DMS79 (cell line): ENCODE data around the gene DAPK2.

ENCODE experiments used
- DNase-seq: peaks from one replicate; lab custom pipeline; 2025; lab: John Stamatoyannopoulos, UW

DAPK2 gene

GRCh38 chr15:63941698-63942465, 104.4 kb downstream of the DAPK2 start:
- DNase-seq = no peak

- no peak for DNase-seq
These were observed 105.2 kb downstream of the DAPK2 start for GRCh38 chr15:63940966-63941620.

GRCh38 chr15:63939531-63940130, 106.7 kb downstream of the DAPK2 start:
- DNase-seq = no peak

GRCh38 chr15:63938486-63939061, 107.7 kb downstream of the DAPK2 start:
- no peak for DNase-seq

- DNase-seq = no peak
These were observed 112.8 kb downstream of the DAPK2 start for GRCh38 chr15:63933522-63933921.

GRCh38 chr15:63931556-63931955, 114.7 kb downstream of the DAPK2 start:
- DNase-seq = no peak

- DNase-seq = no peak
These were observed 116.3 kb downstream of the DAPK2 start for GRCh38 chr15:63930034-63930433.

- no peak for DNase-seq
These were observed 118.0 kb downstream of the DAPK2 start for GRCh38 chr15:63928185-63928842.

GRCh38 chr15:63923993-63924950, 122.0 kb downstream of the DAPK2 start:
- no peak for DNase-seq

GRCh38 chr15:63922916-63923315, 123.4 kb downstream of the DAPK2 start:
- no peak for DNase-seq

GRCh38 chr15:63922261-63922904, 123.9 kb downstream of the DAPK2 start:
- DNase-seq = no peak

- DNase-seq = no peak
These were observed 125.6 kb downstream of the DAPK2 start for GRCh38 chr15:63920504-63921175.

- no peak for DNase-seq
These were observed 127.4 kb downstream of the DAPK2 start for GRCh38 chr15:63918901-63919348.

- DNase-seq = no peak
These were observed 128.0 kb downstream of the DAPK2 start for GRCh38 chr15:63918317-63918672.

GRCh38 chr15:63917588-63918316, 128.5 kb downstream of the DAPK2 start:
- DNase-seq = no peak

- no peak for DNase-seq
These were observed 130.2 kb downstream of the DAPK2 start for GRCh38 chr15:63915873-63916771.

GRCh38 chr15:63915209-63915872, 130.9 kb downstream of the DAPK2 start:
- no peak for DNase-seq
